Hematopoietic multipotent progenitor cell treated with erythropoietin and hydrocortisone succinate and interleukin-3 and kit ligand, for 17 days (in vitro differentiated cells): ENCODE measurements around the gene IL37.

ENCODE experiments used
- DNase-seq: peaks from one replicate; pipeline ENCODE4 v3.0.0-alpha.2; 2015; ENCODE audit warnings: low spot score

Gene IL37

DNA sequence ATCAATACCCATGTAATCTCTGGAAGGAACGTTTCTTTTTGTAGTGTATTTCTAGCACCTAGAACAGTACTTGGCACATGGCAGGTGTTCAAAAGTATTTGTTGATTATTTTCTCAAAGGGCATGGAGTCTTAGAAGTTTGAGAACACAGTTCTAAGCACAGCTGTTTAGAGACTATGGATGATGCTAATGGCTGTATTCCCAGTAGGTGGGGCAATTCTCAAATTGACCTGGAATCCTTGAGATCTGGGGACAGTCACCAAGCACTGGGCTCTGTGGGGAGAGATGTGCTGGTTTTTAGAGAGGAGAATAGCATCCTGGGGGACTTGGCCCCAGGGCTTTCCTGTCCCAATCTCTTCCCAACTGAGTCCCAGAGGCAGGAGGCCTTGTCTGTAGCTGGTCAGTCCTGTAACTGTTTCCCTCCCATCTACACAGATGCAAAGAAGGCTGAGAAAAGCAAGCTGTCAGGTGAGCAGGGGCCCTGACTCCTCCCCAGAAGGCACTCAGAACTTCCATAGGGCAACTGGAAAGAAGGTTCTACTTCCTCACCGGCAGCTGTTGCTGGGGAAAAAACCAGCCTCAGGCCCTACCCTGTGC, 49.4 kb downstream of the IL37 start:
- DNase-seq, result no peak

DNA sequence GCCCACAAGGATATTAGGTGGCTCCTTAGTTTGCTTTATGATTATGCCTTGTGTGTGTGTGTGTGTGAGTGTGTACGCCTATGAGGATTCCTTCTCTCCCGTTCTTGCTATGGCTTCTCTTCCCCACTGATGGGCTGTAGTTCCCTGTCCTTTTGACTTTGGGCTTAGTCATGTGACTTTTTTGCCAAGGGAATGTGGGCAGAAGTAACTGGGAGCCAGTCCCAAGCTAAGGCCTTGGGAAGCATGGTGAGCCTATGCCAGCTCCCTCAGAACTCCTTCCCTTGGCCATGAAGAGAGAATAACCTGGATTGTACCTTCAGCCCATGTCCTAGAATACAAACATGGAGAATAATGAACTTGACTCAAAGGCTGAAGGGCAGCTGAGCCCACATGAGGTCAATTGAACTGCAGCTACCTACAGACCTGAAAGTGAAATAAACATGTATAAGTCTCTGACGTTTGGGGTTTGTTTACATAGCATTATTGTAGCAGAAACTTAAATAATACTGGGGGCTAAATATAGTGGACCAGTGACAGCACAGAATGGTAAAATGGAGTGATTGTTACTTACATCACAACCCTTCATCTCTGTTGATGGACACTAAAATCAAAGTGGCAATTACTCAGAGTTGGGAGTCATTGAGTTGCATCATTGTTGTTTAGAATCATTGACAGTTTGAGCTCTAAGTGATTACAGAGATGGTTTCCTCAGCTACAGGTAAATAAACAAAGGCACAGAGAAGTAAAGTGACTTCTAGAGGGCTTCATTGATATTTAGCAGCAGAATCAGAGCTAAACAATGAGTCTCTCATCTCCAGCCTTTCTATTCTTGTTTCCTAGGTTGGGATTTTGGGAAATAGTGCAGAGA, 51.6 kb downstream of the IL37 start:
- no peak for DNase-seq

DNA sequence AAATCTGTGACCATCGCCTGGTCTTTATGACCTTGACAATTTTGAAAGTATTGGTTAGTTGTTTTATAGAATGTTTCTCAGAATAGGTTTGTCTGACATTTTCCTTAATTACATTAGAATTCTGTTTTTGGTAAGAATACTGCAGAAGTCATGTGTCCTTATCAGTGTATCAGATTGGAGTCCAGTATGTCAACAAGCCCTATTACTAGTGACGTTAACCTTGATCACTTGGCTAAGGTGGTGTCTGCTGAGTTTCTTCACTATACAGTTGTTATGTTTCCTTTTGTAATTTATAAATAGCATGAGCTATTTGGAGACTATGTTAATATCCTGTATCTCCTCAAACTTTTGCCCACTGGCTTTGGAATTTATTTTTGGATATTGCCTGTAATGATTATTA, 56.1 kb downstream of the IL37 start:
- no peak for DNase-seq
